GM18873 (cell line): ENCODE data around the gene OR51D1.

Experiments used
- ATAC-seq: cut with Tn5 transposase; IDR thresholded peaks from one replicate; pipeline ENCODE4 v1.9.1; 2021; ENCODE audit warnings: mild to moderate bottlenecking, moderate library complexity, moderate number of reproducible peaks; ENCODE audit not compliant: unreplicated experiment, low FRiP score

OR51D1 gene

DNA sequence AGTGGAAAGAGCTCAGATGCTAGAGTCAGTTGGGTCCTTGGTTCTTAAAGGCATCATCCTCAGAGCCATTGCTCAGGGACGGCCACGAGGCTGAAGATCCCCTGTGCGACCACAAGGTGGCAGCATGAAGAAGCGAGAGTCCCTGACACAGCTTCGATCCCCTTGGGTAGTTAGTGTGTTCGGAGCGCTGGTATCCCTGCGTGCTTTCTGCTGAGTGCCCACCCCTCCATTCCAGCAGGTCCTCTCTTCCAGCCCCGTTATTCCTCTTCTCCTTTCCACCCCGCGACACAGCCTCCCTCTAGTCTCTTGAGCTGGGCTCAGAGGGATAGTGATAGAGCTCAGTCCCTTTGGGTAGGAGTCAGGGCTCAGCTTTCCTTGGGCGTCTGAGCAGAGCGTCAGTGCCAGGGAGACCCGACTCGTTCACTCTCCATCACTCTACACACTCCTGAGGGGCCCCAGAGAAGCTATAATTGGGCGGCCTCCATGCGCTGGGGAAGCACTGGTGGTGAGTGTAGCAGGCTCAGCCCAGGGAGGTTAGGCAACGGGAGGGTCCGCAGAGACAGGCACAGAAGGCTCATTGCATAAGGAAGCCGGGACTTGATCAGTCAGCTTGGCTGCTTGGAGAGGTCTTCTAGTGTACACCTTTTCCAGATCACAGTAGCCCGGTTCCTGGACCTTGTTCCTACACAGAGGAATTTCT is at the start of gene OR51D1:
Gene OR51D1, plus strand, starts transcription at position 516 of the 700 bp plus-strand sequence. CDS start 2,314 bp downstream, outside the sequence.
- ATAC-seq: peak; percentile 83

DNA sequence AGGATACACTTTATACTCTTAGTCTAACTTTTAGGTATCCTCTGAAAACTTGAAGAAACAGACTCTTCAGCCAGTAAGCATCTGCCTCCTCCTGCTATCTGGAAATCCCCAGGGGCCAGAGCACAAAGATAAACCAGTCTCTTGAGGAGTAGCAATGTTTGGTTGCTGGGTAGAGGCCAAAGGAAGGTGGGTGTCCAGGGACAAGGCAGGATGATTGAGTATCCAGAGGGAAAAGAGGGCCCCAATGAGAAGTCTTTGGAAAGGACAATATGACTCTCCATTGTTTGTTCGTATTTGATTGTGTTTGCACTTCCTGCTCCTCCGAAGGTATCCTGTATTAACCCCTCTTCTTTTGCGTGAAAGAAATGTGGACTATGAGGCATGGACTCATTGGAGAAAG is 48.3 kb upstream of the OR51D1 start:
- no peak for ATAC-seq

DNA sequence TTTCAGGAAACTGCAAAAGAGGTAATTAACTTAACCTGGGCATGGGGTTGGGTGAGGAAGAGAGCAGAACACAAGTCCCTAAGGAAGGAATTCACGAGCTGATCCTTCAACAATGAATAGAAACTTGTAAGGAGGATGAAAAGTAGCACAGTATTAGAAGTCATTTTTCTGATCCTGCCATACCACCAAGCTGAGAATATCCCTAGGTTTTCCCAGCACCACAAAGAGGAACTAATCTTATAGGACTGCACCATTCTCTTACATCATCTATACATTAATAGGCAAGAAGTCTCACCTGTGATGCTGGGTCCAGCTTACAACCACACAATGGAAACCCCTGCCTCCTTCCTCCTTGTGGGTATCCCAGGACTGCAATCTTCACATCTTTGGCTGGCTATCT is 43.5 kb upstream of the OR51D1 start, which contains the start of gene OR52I1:
Gene OR52I1, plus strand, starts transcription at position 301 of the 400 bp plus-strand sequence. Its CDS starts 0 bp downstream, at position 301.
- ATAC-seq: no peak

DNA sequence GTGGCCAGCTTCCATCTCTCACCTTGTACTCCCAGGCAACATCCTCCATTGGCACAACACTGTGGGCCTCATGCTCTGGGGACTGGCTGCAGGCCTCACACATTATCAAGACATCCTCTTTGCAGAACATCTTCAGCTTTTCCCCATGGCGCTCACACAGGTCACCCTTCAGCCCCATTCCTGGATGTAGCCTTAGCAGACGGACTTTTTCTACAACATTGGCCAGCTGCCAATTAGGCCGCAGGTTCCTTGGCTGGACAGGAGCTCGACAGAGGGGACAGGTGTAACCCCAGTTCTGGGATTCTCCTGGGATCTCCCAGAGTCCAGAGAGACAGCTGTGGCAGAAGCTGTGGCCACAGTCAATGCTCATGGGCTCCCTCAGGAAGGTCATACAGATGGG is 32.2 kb upstream of the OR51D1 start:
- no peak for ATAC-seq

- ATAC-seq: no peak
These were observed 30.9 kb upstream of the OR51D1 start for GRCh38 chr11:4606231-4607015.

DNA sequence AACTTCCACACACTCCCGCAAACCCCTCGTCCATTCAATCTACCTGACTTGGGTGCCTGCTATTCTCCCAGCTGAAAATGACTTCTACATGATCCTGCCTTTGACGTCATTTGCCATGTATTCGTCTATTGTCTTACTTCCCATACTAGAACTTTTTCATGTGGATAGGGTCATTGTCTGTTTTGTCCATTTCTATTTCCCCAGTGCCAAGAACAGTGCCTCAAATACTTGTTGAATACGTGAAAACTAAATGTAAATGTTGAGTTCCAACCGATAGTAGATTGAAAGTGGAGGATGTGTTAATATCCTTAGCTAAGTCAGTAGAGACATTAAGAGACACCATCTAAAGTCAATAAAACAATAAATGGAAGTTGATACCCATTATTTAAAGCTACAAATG is 30.2 kb upstream of the OR51D1 start:
- ATAC-seq: no peak

GRCh38 chr11:4607781-4608666 is 29.3 kb upstream of the OR51D1 start, which contains the start of gene TRIM68:
TRIM68 (minus strand) TSS chr11:4608231; CDS start chr11:4605504, 2,727 bp downstream.
- ATAC-seq: peak; percentile 98

GRCh38 chr11:4610258-4610935 is 26.9 kb upstream of the OR51D1 start:
- no peak for ATAC-seq

DNA sequence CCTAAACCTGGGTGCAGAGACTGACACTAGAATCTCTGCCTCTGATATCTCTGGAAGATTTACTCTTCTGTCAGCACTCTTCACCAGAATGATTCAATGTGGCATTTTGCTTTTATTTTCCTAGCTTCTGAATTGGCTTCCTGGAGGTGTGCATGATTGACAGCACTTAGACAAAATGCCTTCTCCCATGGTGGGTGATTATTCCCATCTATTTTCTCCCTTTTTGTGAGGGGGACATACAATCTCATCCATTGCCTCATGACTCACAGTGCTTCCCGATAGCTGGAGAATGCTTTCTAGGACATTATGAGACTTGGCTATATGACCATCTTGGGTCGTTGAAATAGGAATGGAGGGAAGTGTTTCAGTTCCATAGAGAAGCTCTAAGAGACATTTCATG is 25.3 kb upstream of the OR51D1 start:
- ATAC-seq: no peak

GRCh38 chr11:4615856-4616444 is 21.3 kb upstream of the OR51D1 start:
- ATAC-seq: no peak

DNA sequence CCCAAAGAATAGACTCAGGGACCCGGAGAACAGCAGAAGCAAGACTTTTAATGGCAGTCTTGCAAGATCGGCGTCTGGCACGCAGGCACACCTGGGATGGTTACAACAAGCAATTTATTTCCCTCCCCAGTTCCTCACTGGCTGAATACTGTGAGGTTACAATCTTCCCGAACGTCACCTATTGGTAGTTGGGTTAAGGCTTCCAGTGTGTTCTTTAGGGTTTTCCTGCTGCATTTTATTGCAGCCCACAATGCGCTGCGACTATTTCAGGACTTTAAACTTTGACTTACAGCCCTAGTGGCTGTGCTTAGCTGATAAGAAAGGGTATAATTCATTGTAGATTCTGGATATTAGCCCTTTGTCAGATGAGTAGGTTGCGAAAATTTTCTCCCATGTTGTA is 17.8 kb upstream of the OR51D1 start:
- no peak for ATAC-seq

DNA sequence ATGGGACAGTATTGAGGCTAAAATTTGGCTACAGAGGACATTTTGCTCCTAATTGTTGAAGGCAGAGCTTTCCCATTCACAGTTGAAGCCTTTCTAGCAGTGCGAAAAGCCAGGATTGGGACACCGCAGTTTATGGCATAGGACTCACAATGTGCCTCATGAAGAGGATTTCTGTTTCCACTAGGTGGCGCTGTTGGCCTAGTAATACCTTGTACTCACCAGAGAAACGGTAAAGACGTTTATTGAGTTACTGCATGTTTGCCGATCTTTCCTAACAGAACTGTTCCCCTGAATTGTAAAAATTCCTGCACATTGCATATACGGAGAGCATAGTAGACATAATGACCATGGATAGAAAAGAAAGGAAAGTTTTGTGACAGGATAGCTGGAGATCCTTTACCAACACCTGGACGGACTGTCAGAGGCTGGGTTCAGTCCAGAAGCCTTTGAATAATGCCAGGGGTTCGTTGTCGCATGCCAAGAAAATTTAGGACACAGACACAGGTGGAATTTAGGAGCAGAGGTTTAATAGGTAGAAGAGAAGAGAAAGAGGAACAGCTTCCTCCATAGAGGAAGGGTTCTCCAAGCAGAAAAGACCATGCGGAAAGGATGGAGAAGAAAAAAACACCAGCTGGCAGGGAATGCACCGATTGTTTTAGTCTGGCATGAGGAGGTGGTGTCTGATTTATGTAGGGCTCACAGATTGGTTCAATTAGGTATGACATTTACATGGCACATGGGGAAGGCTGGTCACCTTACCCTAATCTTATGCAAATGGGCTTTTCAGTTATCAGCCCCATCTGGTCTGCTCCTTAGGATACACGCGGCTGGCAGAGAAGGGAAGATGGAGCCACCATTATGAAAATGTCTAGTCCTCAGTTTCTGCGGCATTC is 10.8 kb upstream of the OR51D1 start:
- ATAC-seq: no peak

- ATAC-seq: no peak
These were observed 1.1 kb upstream of the OR51D1 start for GRCh38 chr11:4636136-4636535.

DNA sequence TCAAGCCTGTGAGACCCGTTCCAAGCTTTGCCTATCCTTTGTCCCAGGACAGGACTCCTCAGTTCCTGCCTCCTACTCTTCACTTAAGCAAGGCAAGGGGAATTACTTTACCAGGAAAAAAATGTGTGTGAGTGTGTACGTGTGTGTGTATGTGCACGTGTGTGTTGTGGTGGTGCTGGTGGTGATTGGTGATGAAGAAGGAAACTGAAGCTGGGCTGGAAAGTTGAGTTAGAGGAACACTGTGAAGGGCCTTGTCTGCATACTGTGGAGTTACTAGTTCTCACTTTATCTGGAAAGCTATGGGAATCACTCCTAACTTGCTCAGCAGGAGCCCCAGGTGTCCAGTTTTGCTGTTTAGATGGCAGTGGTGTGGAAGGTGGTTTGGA is 378 bp downstream of the OR51D1 start:
- ATAC-seq: no peak

DNA sequence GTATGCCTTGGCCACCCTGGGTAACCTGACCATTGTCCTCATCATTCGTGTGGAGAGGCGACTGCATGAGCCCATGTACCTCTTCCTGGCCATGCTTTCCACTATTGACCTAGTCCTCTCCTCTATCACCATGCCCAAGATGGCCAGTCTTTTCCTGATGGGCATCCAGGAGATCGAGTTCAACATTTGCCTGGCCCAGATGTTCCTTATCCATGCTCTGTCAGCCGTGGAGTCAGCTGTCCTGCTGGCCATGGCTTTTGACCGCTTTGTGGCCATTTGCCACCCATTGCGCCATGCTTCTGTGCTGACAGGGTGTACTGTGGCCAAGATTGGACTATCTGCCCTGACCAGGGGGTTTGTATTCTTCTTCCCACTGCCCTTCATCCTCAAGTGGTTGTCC is 2.7 kb downstream of the OR51D1 start:
- ATAC-seq: no peak

- ATAC-seq: no peak
These were observed 4.2 kb downstream of the OR51D1 start for GRCh38 chr11:4641501-4641900.

- no peak for ATAC-seq
These were observed 4.8 kb downstream of the OR51D1 start for GRCh38 chr11:4642043-4642442.

- no peak for ATAC-seq
These were observed 5.8 kb downstream of the OR51D1 start for GRCh38 chr11:4643076-4643475.

DNA sequence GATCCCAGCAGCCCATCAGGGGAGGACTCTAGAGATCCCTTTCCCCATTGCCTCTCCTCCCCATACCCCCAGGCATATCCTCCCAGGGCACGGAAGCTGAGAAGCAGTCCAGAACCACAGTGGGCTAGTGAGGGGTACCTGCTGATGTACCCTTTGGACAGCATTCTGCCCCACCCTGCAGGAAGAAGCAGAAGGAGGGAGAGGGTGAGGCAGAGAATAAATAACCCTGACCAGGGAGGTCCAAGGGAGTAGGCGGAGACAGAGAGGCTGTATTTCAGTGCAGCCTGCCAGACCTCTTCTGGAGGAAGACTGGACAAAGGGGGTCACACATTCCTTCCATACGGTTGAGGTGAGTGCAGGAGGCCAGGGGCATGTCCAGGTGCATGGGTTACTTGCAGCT is 6.4 kb downstream of the OR51D1 start, which contains the start of gene OR51E1:
Gene OR51E1, plus strand, starts transcription at position 301 of the 400 bp plus-strand sequence. CDS start 8,545 bp downstream, outside the sequence.
- no peak for ATAC-seq
